ENCODE results near the gene PSME4.
"Not testable (repeated sequence)": the region's sequence is repeated elsewhere in the genome, so short reads cannot be mapped to it uniquely, and the experiment has no call there.

Gene PSME4

GRCh38 chr2:53842891-53843290 lies 127.9 kb downstream of the PSME4 start:
- Histone ChIP-seq H3K27ac (no peak overlapping the region), H3K9me3 (no peaks in the 10 kb centered on the region), H3K4me1 (ENCODE audit: control insufficient read depth in 1 of 2, insufficient read depth in 1 of 2, low read depth in 1 of 2, low read length in 1 of 2) (peaks cover 0 to 1% of the 10 kb centered on the region in 2 experiments), H3K36me3 (no peaks in the 10 kb centered on the region), H3K27me3 (no peaks in the 10 kb centered on the region), H3K4me3 (ENCODE audit: low read depth in 1 of 2, low read length in 1 of 2) (no peak overlapping the region)
- TF ChIP-seq CTCF (IDR thresholded peaks at IDR 0.05) = no peak

GRCh38 chr2:53841651-53842050 lies 129.1 kb downstream of the PSME4 start:
- not testable (repeated sequence) for H3K9me3 ChIP-seq; H3K27ac ChIP-seq; H3K4me3 ChIP-seq (ENCODE audit: low read depth in 1 of 2, low read length in 1 of 2); H3K27me3 ChIP-seq; H3K4me1 ChIP-seq (ENCODE audit: control insufficient read depth in 1 of 2, insufficient read depth in 1 of 2, low read depth in 1 of 2, low read length in 1 of 2); H3K36me3 ChIP-seq

- no peak overlapping the region for H3K27ac ChIP-seq
- H3K9me3 ChIP-seq = no peaks in the 10 kb centered on the region
- no peak for TF ChIP-seq CTCF (IDR thresholded peaks at IDR 0.05)
- no peak overlapping the region for H3K4me3 ChIP-seq (ENCODE audit: low read depth in 1 of 2, low read length in 1 of 2)
- H3K36me3 ChIP-seq = no peaks in the 10 kb centered on the region
- H3K27me3 ChIP-seq = no peaks in the 10 kb centered on the region
- no peaks in the 10 kb centered on the region for H3K4me1 ChIP-seq (ENCODE audit: control insufficient read depth in 1 of 2, insufficient read depth in 1 of 2, low read depth in 1 of 2, low read length in 1 of 2)
Observed at GRCh38 chr2:53840580-53840979, 130.2 kb downstream of the PSME4 start.

GRCh38 chr2:53829980-53830290 lies 140.9 kb downstream of the PSME4 start:
- not testable (repeated sequence) for H3K27ac ChIP-seq; H3K4me1 ChIP-seq (ENCODE audit: control insufficient read depth in 1 of 2, insufficient read depth in 1 of 2, low read depth in 1 of 2, low read length in 1 of 2); H3K27me3 ChIP-seq; H3K4me3 ChIP-seq (ENCODE audit: low read depth in 1 of 2, low read length in 1 of 2); H3K36me3 ChIP-seq; H3K9me3 ChIP-seq

GRCh38 chr2:53829273-53829979 lies 141.4 kb downstream of the PSME4 start:
- Histone ChIP-seq H3K4me1 (ENCODE audit: control insufficient read depth in 1 of 2, insufficient read depth in 1 of 2, low read depth in 1 of 2, low read length in 1 of 2) (peaks cover 4 to 5% of the 10 kb centered on the region in 2 experiments), H3K9me3 (no peaks in the 10 kb centered on the region), H3K36me3 (no peaks in the 10 kb centered on the region), H3K27me3 (no peaks in the 10 kb centered on the region), H3K4me3 (ENCODE audit: low read depth in 1 of 2, low read length in 1 of 2) (no peak overlapping the region), H3K27ac (no peak overlapping the region)
- TF ChIP-seq CTCF (IDR thresholded peaks at IDR 0.05) = no peak

GRCh38 chr2:53828331-53828730 lies 142.5 kb downstream of the PSME4 start:
- Histone ChIP-seq H3K27me3 (no peaks in the 10 kb centered on the region), H3K9me3 (no peaks in the 10 kb centered on the region), H3K4me1 (ENCODE audit: control insufficient read depth in 1 of 2, insufficient read depth in 1 of 2, low read depth in 1 of 2, low read length in 1 of 2) (peaks cover 4 to 5% of the 10 kb centered on the region in 2 experiments), H3K36me3 (no peaks in the 10 kb centered on the region), H3K27ac (no peak overlapping the region), H3K4me3 (ENCODE audit: low read depth in 1 of 2, low read length in 1 of 2) (no peak overlapping the region)
- TF ChIP-seq CTCF (IDR thresholded peaks at IDR 0.05) = no peak
